Tibial artery (tissue), 4 donors: Measurements from ENCODE around the gene ABCD2.

Source experiments
- DNase-seq, 2 donors: peaks; one replicate each; pipeline ENCODE4 v3.0.0-alpha.2; 2019
- H3K27ac ChIP-seq, 2 donors: fragments of 200-600 bp; sonication (generic) in 1 of 2; 1 replicate in 1 of 2; 2 replicates in 1 of 2; pipeline ENCODE4 v1.5.1; 2018 to 2019; ENCODE audit warnings: mild to moderate bottlenecking in 1 of 2
- H3K27me3 ChIP-seq, 2 donors: fragments of 200-600 bp; sonication (generic) in 1 of 2; one replicate each; pipeline versions ENCODE4 v1.5.1 to v1.6.0; 2016 to 2019
- H3K36me3 ChIP-seq, 3 donors: fragments of 200-600 bp; sonication (generic) in 2 of 3; one replicate each; pipeline ENCODE4 v1.5.1; 2016 to 2019; ENCODE audit warnings: mild to moderate bottlenecking in 2 of 3
- H3K4me1 ChIP-seq, 4 donors: fragments of 200-600 bp; sonication (generic) in 2 of 4; 1 replicate in 3 of 4; 2 replicates in 1 of 4; pipeline ENCODE4 v1.5.1; 2016 to 2019
- H3K4me3 ChIP-seq, 2 donors: fragments of 200-600 bp; sonication (generic) in 1 of 2; 1 replicate in 1 of 2; 2 replicates in 1 of 2; pipeline ENCODE4 v1.5.1; 2018 to 2019; ENCODE audit warnings: mild to moderate bottlenecking in 2 of 2
- H3K9me3 ChIP-seq, 3 donors: fragments of 200-600 bp; sonication (generic) in 1 of 3; one replicate each; pipeline ENCODE4 v1.5.1; 2016 to 2019
- CTCF ChIP-seq, 2 experiments: fragments of 200-600 bp in 1 of 2; fragments of 450-650 bp in 1 of 2; IDR thresholded peaks; one replicate each; pipeline ENCODE4 v1.5.1; 2017 to 2019; ENCODE audit warnings: antibody characterized with exemption in 2 of 2, mild to moderate bottlenecking in 1 of 2, moderate library complexity in 1 of 2
- intact Hi-C: fragments of 100-400 bp; cut with DNase I; formaldehyde crosslinking; loops from one replicate; pipeline ENCODE4 v1.15.0; 2023; ENCODE audit warnings: low total_unique reads

The ABCD2 gene

GRCh38 chr12:39619660-39620433 lies at the start of gene ABCD2:
ABCD2 (minus strand) TSS chr12:39619803; CDS start chr12:39619615, 188 bp downstream.
- intact Hi-C loops, result no loop called here
- Histone ChIP-seq H3K36me3 (no peaks in the 10 kb centered on the region), H3K4me1 (peaks cover 0 to 15% (median 8%) of the 10 kb centered on the region in 4 donors), H3K4me3 (peak within 1 kb of the TSS; percentile 47 to 59), H3K27ac (peak within 1 kb of the TSS; percentile 65 to 76), H3K9me3 (no peaks in the 10 kb centered on the region), H3K27me3 (no peaks in the 10 kb centered on the region)
- no peak for TF ChIP-seq CTCF (IDR thresholded peaks at IDR 0.05)
- DNase-seq, result peak; percentile 61 to 79

- intact Hi-C loops, result no loop called here
- Histone ChIP-seq H3K27me3 (no peaks in the 10 kb centered on the region), H3K4me3 (no peak overlapping the region), H3K4me1 (no peaks in the 10 kb centered on the region), H3K36me3 (no peaks in the 10 kb centered on the region), H3K9me3 (no peaks in the 10 kb centered on the region), H3K27ac (no peak overlapping the region)
- DNase-seq, result no peak
- no peak for TF ChIP-seq CTCF (IDR thresholded peaks at IDR 0.05)
Measured at GRCh38 chr12:39660101-39660500, 40.5 kb upstream of the ABCD2 start.

- H3K4me1 ChIP-seq, result no peaks in the 10 kb centered on the region
- no peak overlapping the region for H3K4me3 ChIP-seq
- H3K27me3 ChIP-seq, result no peaks in the 10 kb centered on the region
- no peak overlapping the region for H3K27ac ChIP-seq
- no peak for DNase-seq
- no peak for TF ChIP-seq CTCF (IDR thresholded peaks at IDR 0.05)
- no peaks in the 10 kb centered on the region for H3K36me3 ChIP-seq
- intact Hi-C loops, result no loop called here
- H3K9me3 ChIP-seq, result no peaks in the 10 kb centered on the region
Measured at GRCh38 chr12:39647383-39647782, 27.8 kb upstream of the ABCD2 start.

- H3K27me3 ChIP-seq, result no peaks in the 10 kb centered on the region
- no peak overlapping the region for H3K27ac ChIP-seq
- TF ChIP-seq CTCF (IDR thresholded peaks at IDR 0.05), result no peak
- no peaks in the 10 kb centered on the region for H3K4me1 ChIP-seq
- DNase-seq, result no peak
- intact Hi-C loops, result no loop called here
- H3K4me3 ChIP-seq, result no peak overlapping the region
- H3K36me3 ChIP-seq, result no peaks in the 10 kb centered on the region
- H3K9me3 ChIP-seq, result no peaks in the 10 kb centered on the region
Measured at GRCh38 chr12:39646963-39647362, 27.4 kb upstream of the ABCD2 start.

- no peak for TF ChIP-seq CTCF (IDR thresholded peaks at IDR 0.05)
Measured at GRCh38 chr12:39643052-39643451, 23.4 kb upstream of the ABCD2 start.

More at GRCh38 chr12:39643052-39643451, 23.4 kb upstream of the ABCD2 start:
- H3K36me3 ChIP-seq, result no peaks in the 10 kb centered on the region
- H3K27ac ChIP-seq, result no peak overlapping the region
- intact Hi-C loops, result no loop called here
- H3K9me3 ChIP-seq, result no peaks in the 10 kb centered on the region
- H3K27me3 ChIP-seq, result no peaks in the 10 kb centered on the region
- DNase-seq, result no peak
- H3K4me1 ChIP-seq, result no peaks in the 10 kb centered on the region
- no peak overlapping the region for H3K4me3 ChIP-seq
